SK-N-SH treated with all-trans-retinoic acid at 6 μM for 48 hours (cell line): ENCODE data around the gene CLK4.
"Not testable (repeated sequence)": the region's sequence is repeated elsewhere in the genome, so short reads cannot be mapped to it uniquely, and the experiment has no call there.

Source experiments
- ARNTL ChIP-seq: fragments of 450-650 bp; formaldehyde crosslinking; IDR thresholded peaks from 2 replicates; pipeline ENCODE4 v1.5.0; 2020; ENCODE audit warnings: low read depth, mild to moderate bottlenecking, moderate library complexity, borderline replicate concordance
- RARB ChIP-seq: fragments of 250-450 bp; sonication (Bioruptor Pico); IDR thresholded peaks from 2 replicates; pipeline ENCODE4 v1.8.0; 2021; ENCODE audit warnings: mild to moderate bottlenecking, moderate library complexity
- TCF4 ChIP-seq: fragments of 250-450 bp; sonication (Bioruptor Pico); IDR thresholded peaks from 2 replicates; pipeline ENCODE4 v1.8.0; 2021; ENCODE audit warnings: mild to moderate bottlenecking, moderate library complexity, borderline replicate concordance
- ZFP30 ChIP-seq: fragments of 450-650 bp; formaldehyde crosslinking; IDR thresholded peaks from 2 replicates; pipeline ENCODE4 v1.5.0; 2022; ENCODE audit warnings: mild to moderate bottlenecking, moderate library complexity
- TF ChIP-seq, protein P1 (sequence below): fragments of 250-450 bp; sonication (Bioruptor Pico); IDR thresholded peaks from 2 replicates; pipeline ENCODE4 v1.5.1; 2020; ENCODE audit warnings: low read depth, mild to moderate bottlenecking, moderate library complexity

DNA sequence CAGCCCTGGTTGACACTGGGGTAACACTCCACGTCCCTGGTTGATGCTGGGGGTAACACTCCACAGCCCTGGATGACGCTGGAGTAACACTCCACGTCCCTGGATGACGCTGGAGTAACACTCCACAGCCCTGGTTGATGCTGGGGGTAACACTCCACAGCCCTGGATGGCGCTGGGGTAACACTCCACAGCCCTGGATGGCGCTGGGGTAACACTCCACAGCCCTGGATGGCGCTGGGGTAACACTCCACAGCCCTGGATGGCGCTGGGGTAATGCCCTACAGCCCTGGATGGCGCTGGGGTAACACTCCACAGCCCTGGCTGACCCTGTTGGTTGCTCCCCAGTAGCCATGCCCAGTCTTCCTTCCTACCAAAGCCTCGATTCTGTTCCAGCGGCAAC, 41.4 kb downstream of the CLK4 start:
- TF ChIP-seq RARB (CRISPR knock-in tag); TCF4; ZFP30; ARNTL: not testable (repeated sequence)
- TF ChIP-seq, protein P1, sequence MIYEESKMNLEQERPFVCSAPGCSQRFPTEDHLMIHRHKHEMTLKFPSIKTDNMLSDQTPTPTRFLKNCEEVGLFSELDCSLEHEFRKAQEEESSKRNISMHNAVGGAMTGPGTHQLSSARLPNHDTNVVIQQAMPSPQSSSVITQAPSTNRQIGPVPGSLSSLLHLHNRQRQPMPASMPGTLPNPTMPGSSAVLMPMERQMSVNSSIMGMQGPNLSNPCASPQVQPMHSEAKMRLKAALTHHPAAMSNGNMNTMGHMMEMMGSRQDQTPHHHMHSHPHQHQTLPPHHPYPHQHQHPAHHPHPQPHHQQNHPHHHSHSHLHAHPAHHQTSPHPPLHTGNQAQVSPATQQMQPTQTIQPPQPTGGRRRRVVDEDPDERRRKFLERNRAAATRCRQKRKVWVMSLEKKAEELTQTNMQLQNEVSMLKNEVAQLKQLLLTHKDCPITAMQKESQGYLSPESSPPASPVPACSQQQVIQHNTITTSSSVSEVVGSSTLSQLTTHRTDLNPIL: not testable (repeated sequence)
